GM12873 (cell line): ENCODE data around the gene ZNF200.

ENCODE experiments used
- CTCF ChIP-seq: IDR thresholded peaks from 2 replicates; pipeline ENCODE4 v1.5.1; 2012; ENCODE audit warnings: low read depth, mild to moderate bottlenecking, moderate library complexity, low read length, control low read depth; ENCODE audit not compliant: insufficient read depth; ENCODE audit errors: missing control alignments

The ZNF200 gene

GRCh38 chr16:3223913-3224515 lies 10.9 kb downstream of the ZNF200 start:
- TF ChIP-seq CTCF = no peak

- TF ChIP-seq CTCF = no peak
Observed at GRCh38 chr16:3220839-3221238, 14.1 kb downstream of the ZNF200 start.

GRCh38 chr16:3216263-3216640 lies 18.7 kb downstream of the ZNF200 start:
- no peak for TF ChIP-seq CTCF

- TF ChIP-seq CTCF = no peak
Observed at GRCh38 chr16:3215601-3216262, 19.2 kb downstream of the ZNF200 start.

- no peak for TF ChIP-seq CTCF
Observed at GRCh38 chr16:3214904-3215600, 19.9 kb downstream of the ZNF200 start.

- TF ChIP-seq CTCF = no peak
Observed at GRCh38 chr16:3212567-3212966, 22.4 kb downstream of the ZNF200 start.

GRCh38 chr16:3212006-3212405 lies 23.0 kb downstream of the ZNF200 start:
- no peak for TF ChIP-seq CTCF
